Measurements from ENCODE around the gene TRMT10B. TPM values are rescaled to one million over a fixed set of nuclear protein-coding genes. Genes with fewer than 3 reads are reported as not detected.

The TRMT10B gene
- polyA plus RNA-seq, 1 experiment = 6.9 TPM

- CTCF ChIA-PET = no interaction called here
- Histone ChIP-seq H3K27ac (ENCODE audit: low read depth, low read length) (no peak overlapping the region), H3K4me3 (ENCODE audit: low read depth, low read length) (no peak overlapping the region), H3K9me3 (ENCODE audit: control insufficient read depth, insufficient read depth, low read length) (no peaks in the 10 kb centered on the region), H3K27me3 (ENCODE audit: control insufficient read depth, insufficient read depth, low read length) (peaks cover 43% of the 10 kb centered on the region)
- DNase-seq (ENCODE audit: low read depth, low spot score) = no peak
- POLR2A ChIA-PET = no interaction called here
- no peak for TF ChIP-seq CTCF (IDR thresholded peaks at IDR 0.05; ENCODE audit: low read depth, low read length)
Measured at GRCh38 chr9:37739222-37739621, 14.4 kb upstream of the TRMT10B start.

GRCh38 chr9:37740128-37740527 is 13.5 kb upstream of the TRMT10B start:
- no peak for DNase-seq (ENCODE audit: low read depth, low spot score)
- ChIA-PET CTCF (no interaction called here), POLR2A (no interaction called here)
- no peak for TF ChIP-seq CTCF (IDR thresholded peaks at IDR 0.05; ENCODE audit: low read depth, low read length)
- H3K27me3 ChIP-seq (ENCODE audit: control insufficient read depth, insufficient read depth, low read length) = peaks cover 37% of the 10 kb centered on the region
- H3K27ac ChIP-seq (ENCODE audit: low read depth, low read length) = no peak overlapping the region
- no peaks in the 10 kb centered on the region for H3K9me3 ChIP-seq (ENCODE audit: control insufficient read depth, insufficient read depth, low read length)
- no peak overlapping the region for H3K4me3 ChIP-seq (ENCODE audit: low read depth, low read length)

GRCh38 chr9:37740631-37741328 is 12.8 kb upstream of the TRMT10B start:
- ChIA-PET POLR2A (interaction anchor here (1.0 kb wide), 1 partner anchor 9 kb away, joined by 3 read pairs; no protein-coding TSS in a partner anchor), CTCF (no interaction called here)
- Histone ChIP-seq H3K4me3 (ENCODE audit: low read depth, low read length) (no peak overlapping the region), H3K27ac (ENCODE audit: low read depth, low read length) (no peak overlapping the region), H3K9me3 (ENCODE audit: control insufficient read depth, insufficient read depth, low read length) (no peaks in the 10 kb centered on the region), H3K27me3 (ENCODE audit: control insufficient read depth, insufficient read depth, low read length) (peaks cover 38% of the 10 kb centered on the region)
- no peak for DNase-seq (ENCODE audit: low read depth, low spot score)
- no peak for TF ChIP-seq CTCF (IDR thresholded peaks at IDR 0.05; ENCODE audit: low read depth, low read length)

GRCh38 chr9:37745970-37746369 is 7.6 kb upstream of the TRMT10B start:
- CTCF ChIA-PET = interaction anchor here (1.2 kb wide), 1 partner anchor 12 kb away, joined by 3 read pairs; no protein-coding TSS in a partner anchor

More at GRCh38 chr9:37745970-37746369, 7.6 kb upstream of the TRMT10B start:
- no peak for DNase-seq (ENCODE audit: low read depth, low spot score)
- POLR2A ChIA-PET = no interaction called here
- no peak overlapping the region for H3K4me3 ChIP-seq (ENCODE audit: low read depth, low read length)
- no peak for TF ChIP-seq CTCF (IDR thresholded peaks at IDR 0.05; ENCODE audit: low read depth, low read length)
- no peak overlapping the region for H3K27ac ChIP-seq (ENCODE audit: low read depth, low read length)
- peaks cover 16% of the 10 kb centered on the region for H3K27me3 ChIP-seq (ENCODE audit: control insufficient read depth, insufficient read depth, low read length)
- H3K9me3 ChIP-seq (ENCODE audit: control insufficient read depth, insufficient read depth, low read length) = no peaks in the 10 kb centered on the region
